ENCODE data around the gene RASD1. TPM values are rescaled to one million over a fixed set of nuclear protein-coding genes. Genes with fewer than 3 reads are reported as not detected.

Gene RASD1
- total RNA-seq, 4 donors from 2014 or later = 23.5 to 83.8 (median 61.3) TPM

GRCh38 chr17:17445925-17446665 lies 50.1 kb downstream of the RASD1 start:
- in situ Hi-C loops (cut with MboI; ENCODE audit: low pct_ligation_motif_present in 1 of 4, low pct_unique_long_range_greater_than_20kb in 1 of 4, low sequenced_read_pairs in 3 of 4) = no loop called here
- H3K4me3 ChIP-seq = no peak overlapping the region
- 26 to 38% methylated on average over 8 to 12 of the region's 12 CpGs for WGBS, 2 donors (ENCODE audit: low coverage in 1 of 2)

GRCh38 chr17:17445296-17445924 lies 50.8 kb downstream of the RASD1 start:
- intact Hi-C loops (cut with DNase I; ENCODE audit: low total_unique reads) = no loop called here
- DNase-seq = no peak
- Histone ChIP-seq H3K4me1 (peaks cover 0 to 11% (median 5%) of the 10 kb centered on the region in 4 donors), H3K36me3 (no peaks in the 10 kb centered on the region), H3K4me3 (no peak overlapping the region), H3K27ac (peak overlapping the region in 3 of 4 donors; percentile 9 to 43 (median 12)), H3K27me3 (no peaks in the 10 kb centered on the region), H3K9me3 (no peaks in the 10 kb centered on the region)
- no peak for TF ChIP-seq EP300 (IDR thresholded peaks at IDR 0.05; ENCODE audit: low read depth)
- TF ChIP-seq CTCF (IDR thresholded peaks at IDR 0.05) = no peak
- no peak for TF ChIP-seq POLR2A (IDR thresholded peaks at IDR 0.05)
- TF ChIP-seq POLR2AphosphoS5 (IDR thresholded peaks at IDR 0.05) = no peak
- 60 to 66% methylated on average over 1 to 8 of the region's 8 CpGs for WGBS, 2 donors (ENCODE audit: low coverage in 1 of 2)
- in situ Hi-C loops (cut with MboI; ENCODE audit: low pct_ligation_motif_present in 1 of 4, low pct_unique_long_range_greater_than_20kb in 1 of 4, low sequenced_read_pairs in 3 of 4) = no loop called here

More at GRCh38 chr17:17445925-17446665, 50.1 kb downstream of the RASD1 start:
- TF ChIP-seq POLR2A (IDR thresholded peaks at IDR 0.05) (no peak), CTCF (IDR thresholded peaks at IDR 0.05) (no peak), POLR2AphosphoS5 (IDR thresholded peaks at IDR 0.05) (peak in 1 of 3 donors; percentile 31), EP300 (IDR thresholded peaks at IDR 0.05; ENCODE audit: low read depth) (no peak)
- intact Hi-C loops (cut with DNase I; ENCODE audit: low total_unique reads) = no loop called here
- no peaks in the 10 kb centered on the region for H3K9me3 ChIP-seq
- H3K4me1 ChIP-seq = peaks cover 0 to 10% (median 5%) of the 10 kb centered on the region in 4 donors
- DNase-seq = peak; percentile 51
- no peaks in the 10 kb centered on the region for H3K27me3 ChIP-seq
- no peaks in the 10 kb centered on the region for H3K36me3 ChIP-seq
- peak overlapping the region in 3 of 4 donors; percentile 11 to 43 (median 12) for H3K27ac ChIP-seq

Small RNA genes within 50 kb of the gene (small RNA-seq; reads per million reads assigned to genes)
- gene RF00019 = 0 reads per million in 4 donors

Other genes with a start within 250 kb of the RASD1 start
- gene COPS3, start 215.1 kb downstream of the RASD1 start, total RNA-seq = 10 to 100 TPM; 28.9 to 78.2 (median 60.0) TPM
- 1 to 10 TPM in 2 of 4 donors, under 1 TPM in 1, not detected in 1; 0.68 to 4.2 (median 1.7) TPM for gene NT5M, start 193.0 kb downstream of the RASD1 start, total RNA-seq
- gene MED9, start 19.4 kb downstream of the RASD1 start, total RNA-seq = 10 to 100 TPM; 15.0 to 90.0 (median 25.2) TPM
- 10 to 100 TPM in 2 of 4 donors, 1 to 10 TPM in 2; 3.2 to 10.2 (median 7.1) TPM for gene PEMT, start 95.3 kb upstream of the RASD1 start, total RNA-seq
- 100 to 1,000 TPM in 1 of 4 donors, 10 to 100 TPM in 3; 14.1 to 163 (median 34.6) TPM for gene RAI1, start 185.1 kb upstream of the RASD1 start, total RNA-seq

Data from transverse colon (tissue), 4 donors.